ENCODE results near the gene CDC42SE1. TPM values are rescaled to one million over a fixed set of nuclear protein-coding genes. Genes with fewer than 3 reads are reported as not detected.

The CDC42SE1 gene
- polyA plus RNA-seq, 1 experiment = 70.3 TPM

- DNase-seq (ENCODE audit: low read depth, low spot score) = no peak
- POLR2A ChIA-PET = no interaction called here
- H3K27me3 ChIP-seq (ENCODE audit: control insufficient read depth, insufficient read depth, low read length) = no peaks in the 10 kb centered on the region
- H3K4me3 ChIP-seq (ENCODE audit: low read depth, low read length) = no peak overlapping the region
- H3K9me3 ChIP-seq (ENCODE audit: control insufficient read depth, insufficient read depth, low read length) = no peaks in the 10 kb centered on the region; the same call in 1 of the 2 replicates
- H3K27ac ChIP-seq (ENCODE audit: low read depth, low read length) = peak overlapping the region; percentile 31
- CTCF ChIA-PET = no interaction called here
- TF ChIP-seq CTCF (IDR thresholded peaks at IDR 0.05; ENCODE audit: low read depth, low read length) = no peak
Measured at GRCh38 chr1:151069103-151069486, 9.7 kb upstream of the CDC42SE1 start.

GRCh38 chr1:151067185-151067584, 7.8 kb upstream of the CDC42SE1 start:
- ChIA-PET POLR2A (interaction anchor here (0.7 kb wide), 2 partner anchors 12 to 19 kb away, joined by 4 to 5 read pairs; no protein-coding TSS in a partner anchor), CTCF (interaction anchor here (1.8 kb wide), 1 partner anchor 33 kb away, joined by 5 read pairs; no protein-coding TSS in a partner anchor)
- H3K27me3 ChIP-seq (ENCODE audit: control insufficient read depth, insufficient read depth, low read length) = no peaks in the 10 kb centered on the region
- no peak overlapping the region for H3K27ac ChIP-seq (ENCODE audit: low read depth, low read length)
- no peak for TF ChIP-seq CTCF (IDR thresholded peaks at IDR 0.05; ENCODE audit: low read depth, low read length)
- DNase-seq (ENCODE audit: low read depth, low spot score) = no peak
- no peaks in the 10 kb centered on the region; the same call in 1 of the 2 replicates for H3K9me3 ChIP-seq (ENCODE audit: control insufficient read depth, insufficient read depth, low read length)
- no peak overlapping the region for H3K4me3 ChIP-seq (ENCODE audit: low read depth, low read length)

- DNase-seq (ENCODE audit: low read depth, low spot score) = no peak
- H3K27ac ChIP-seq (ENCODE audit: low read depth, low read length) = no peak overlapping the region
- H3K27me3 ChIP-seq (ENCODE audit: control insufficient read depth, insufficient read depth, low read length) = no peaks in the 10 kb centered on the region
- no peak overlapping the region for H3K4me3 ChIP-seq (ENCODE audit: low read depth, low read length)
- ChIA-PET POLR2A (no interaction called here), CTCF (interaction anchor here (1.0 kb wide), 1 partner anchor 35 kb away, joined by 3 read pairs; no protein-coding TSS in a partner anchor)
- no peak for TF ChIP-seq CTCF (IDR thresholded peaks at IDR 0.05; ENCODE audit: low read depth, low read length)
- no peaks in the 10 kb centered on the region; the same call in 1 of the 2 replicates for H3K9me3 ChIP-seq (ENCODE audit: control insufficient read depth, insufficient read depth, low read length)
Measured at GRCh38 chr1:151065089-151065645, 5.7 kb upstream of the CDC42SE1 start.

- Histone ChIP-seq H3K9me3 (ENCODE audit: control insufficient read depth, insufficient read depth, low read length) (no peaks in the 10 kb centered on the region; the same call in 1 of the 2 replicates), H3K27me3 (ENCODE audit: control insufficient read depth, insufficient read depth, low read length) (no peaks in the 10 kb centered on the region), H3K4me3 (ENCODE audit: low read depth, low read length) (peak overlapping the region; percentile 37), H3K27ac (ENCODE audit: low read depth, low read length) (peak overlapping the region; percentile 98)
- CTCF ChIA-PET = interaction anchor here (1.1 to 1.9 kb wide), 2 partner anchors 37 to 67 kb away, joined by 5 to 8 read pairs; no protein-coding TSS in a partner anchor
- POLR2A ChIA-PET = interaction anchor here (0.8 to 1.0 kb wide), 3 partner anchors 8 to 20 kb away, joined by 3 to 4 read pairs (median 3); partner anchors contain the start of gene C1orf56
- TF ChIP-seq CTCF (IDR thresholded peaks at IDR 0.05; ENCODE audit: low read depth, low read length) = no peak
- DNase-seq (ENCODE audit: low read depth, low spot score) = peak; percentile 66
Measured at GRCh38 chr1:151062741-151063371, 3.4 kb upstream of the CDC42SE1 start.

- no peak for TF ChIP-seq CTCF (IDR thresholded peaks at IDR 0.05; ENCODE audit: low read depth, low read length)
- H3K9me3 ChIP-seq (ENCODE audit: control insufficient read depth, insufficient read depth, low read length) = no peaks in the 10 kb centered on the region; the same call in 1 of the 2 replicates
- ChIA-PET POLR2A (interaction anchor here (0.5 kb wide), 1 partner anchor 501 kb away, joined by 5 read pairs; no protein-coding TSS in a partner anchor), CTCF (interaction anchor here (0.8 to 1.9 kb wide), 5 partner anchors 9 to 66 kb away, joined by 3 to 11 read pairs (median 7); partner anchors contain the start of genes GABPB2 and MINDY1)
- DNase-seq (ENCODE audit: low read depth, low spot score) = no peak
- no peak overlapping the region for H3K27ac ChIP-seq (ENCODE audit: low read depth, low read length)
- no peaks in the 10 kb centered on the region for H3K27me3 ChIP-seq (ENCODE audit: control insufficient read depth, insufficient read depth, low read length)
- H3K4me3 ChIP-seq (ENCODE audit: low read depth, low read length) = peak overlapping the region; percentile 84
Measured at GRCh38 chr1:151061704-151062103, 2.3 kb upstream of the CDC42SE1 start.
